A549 (cell line): ENCODE results near the gene SETD3. TPM values are rescaled to one million over a fixed set of nuclear protein-coding genes. Genes with fewer than 3 reads are reported as not detected.

Experiments
- ATAC-seq, 2 experiments: fragments of 200-7000 bp in 1 of 2; fragments of >200 bp in 1 of 2; cut with Nextera tagmentation in 1 of 2; cut with Tn5 transposase in 1 of 2; 3 replicates each; pipeline versions ENCODE4 v1.8.0 to v1.9.1; 2018 to 2020; ENCODE audit warnings: mild to moderate bottlenecking in 1 of 2, moderate library complexity in 1 of 2
- CTCF ChIA-PET: fragments of 300-600 bp; sonication (Branson Sonifier 250); formaldehyde crosslinking; extraction: SDS; loops from one replicate; lab custom pipeline; 2021; ENCODE audit warnings: antibody characterized with exemption, inconsistent platforms; lab: Yijun Ruan, JAX
- POLR2A ChIA-PET: fragments of 350-600 bp; formaldehyde crosslinking; extraction: SDS; loops from one replicate; lab custom pipeline; 2021; ENCODE audit warnings: antibody characterized with exemption, inconsistent platforms; lab: Yijun Ruan, JAX
- DNase-seq, 2 experiments: peaks; one replicate each; pipeline versions ENCODE4 v3.0.0 to v3.0.0-alpha.2; 2011 to 2016; ENCODE audit warnings: low read depth in 1 of 2, low spot score in 1 of 2
- FAIRE-seq: peaks from 2 replicates; lab custom pipeline; 2011; peaks lifted over from hg19 to GRCh38; lab: Jason Lieb, UNC
- H3K27ac ChIP-seq, 2 experiments: fragments of >200 bp; sonication (Bioruptor Twin); formaldehyde crosslinking; 3 replicates each; pipeline ENCODE4 v1.5.1; 2016 to 2017
- H3K4me1 ChIP-seq: fragments of >200 bp; sonication (Bioruptor Twin); formaldehyde crosslinking; 3 replicates; pipeline ENCODE4 v1.6.1; 2016
- H3K4me2 ChIP-seq: fragments of >200 bp; sonication (Bioruptor Twin); formaldehyde crosslinking; 3 replicates; pipeline ENCODE4 v1.6.1; 2016
- H3K4me3 ChIP-seq: fragments of >200 bp; sonication (Bioruptor Twin); formaldehyde crosslinking; 3 replicates; pipeline ENCODE4 v1.5.1; 2016
- H3K9me3 ChIP-seq: fragments of >200 bp; sonication (Bioruptor Twin); formaldehyde crosslinking; 3 replicates; pipeline ENCODE4 v1.6.1; 2016
- ATOH8 ChIP-seq: fragments of 250-450 bp; sonication (Bioruptor Pico); IDR thresholded peaks from 2 replicates; pipeline ENCODE4 v1.5.0; 2020; ENCODE audit warnings: low read depth, mild to moderate bottlenecking, moderate library complexity
- CBX2 ChIP-seq: fragments of 200-600 bp; sonication (generic); IDR thresholded peaks from 2 replicates; pipeline ENCODE4 v1.6.1; 2016; ENCODE audit warnings: low read depth, mild to moderate bottlenecking, borderline replicate concordance
- CHD4 ChIP-seq: fragments of 200-600 bp; sonication (generic); IDR thresholded peaks from 2 replicates; pipeline ENCODE4 v1.6.1; 2016; ENCODE audit warnings: antibody characterized with exemption, mild to moderate bottlenecking, borderline replicate concordance
- EHF ChIP-seq: fragments of 250-450 bp; sonication (Bioruptor Pico); IDR thresholded peaks from 2 replicates; pipeline ENCODE4 v1.5.0; 2020; ENCODE audit warnings: mild to moderate bottlenecking
- EP300 ChIP-seq, 2 experiments: fragments of >200 bp; sonication (Bioruptor Twin); formaldehyde crosslinking; IDR thresholded peaks; 2 replicates in 1 of 2; 3 replicates in 1 of 2; pipeline ENCODE4 v1.6.1; 2016 to 2017
- FOSB ChIP-seq: fragments of 250-450 bp; sonication (Bioruptor Pico); IDR thresholded peaks from 2 replicates; pipeline ENCODE4 v1.5.0; 2020; ENCODE audit warnings: mild to moderate bottlenecking, moderate library complexity
- HOXB5 ChIP-seq: fragments of 250-450 bp; sonication (Bioruptor Pico); IDR thresholded peaks from 2 replicates; pipeline ENCODE4 v1.5.0; 2020; ENCODE audit warnings: mild to moderate bottlenecking, moderate library complexity
- JUN ChIP-seq, 2 experiments: fragments of >200 bp; sonication (Bioruptor Twin); formaldehyde crosslinking; IDR thresholded peaks; 2 replicates in 1 of 2; 3 replicates in 1 of 2; pipeline ENCODE4 v1.6.1; 2016 to 2017
- KDM1A ChIP-seq: fragments of 200-600 bp; sonication (generic); IDR thresholded peaks from 2 replicates; pipeline ENCODE4 v1.6.1; 2016; ENCODE audit warnings: low read depth, mild to moderate bottlenecking
- MAFK ChIP-seq: fragments of 450-650 bp; IDR thresholded peaks from 2 replicates; pipeline ENCODE4 v1.6.1; 2014; ENCODE audit not compliant: partially characterized antibody
- MAZ ChIP-seq: fragments of 150-350 bp; IDR thresholded peaks from 2 replicates; pipeline ENCODE4 v1.6.1; 2014; ENCODE audit warnings: antibody characterized with exemption, low read depth, low read length, borderline replicate concordance
- NPAS2 ChIP-seq: fragments of 250-450 bp; sonication (Bioruptor Pico); IDR thresholded peaks from 2 replicates; pipeline ENCODE4 v1.8.0; 2022; ENCODE audit warnings: mild to moderate bottlenecking, moderate library complexity, borderline replicate concordance
- NR3C1 ChIP-seq: fragments of >200 bp; sonication (Bioruptor Twin); formaldehyde crosslinking; IDR thresholded peaks from 3 replicates; pipeline ENCODE4 v1.6.1; 2017
- RAD21 ChIP-seq, 2 experiments: fragments of >200 bp in 1 of 2; sonication (Bioruptor Twin) in 1 of 2; formaldehyde crosslinking in 1 of 2; IDR thresholded peaks in 1 of 2; conservative IDR thresholded peaks in 1 of 2; 2 replicates in 1 of 2; 3 replicates in 1 of 2; pipeline ENCODE4 v1.6.1; 2012 to 2018; ENCODE audit warnings: inconsistent platforms in 1 of 2
- RARB ChIP-seq: fragments of 250-450 bp; sonication (Bioruptor Pico); IDR thresholded peaks from 2 replicates; pipeline ENCODE4 v1.8.0; 2021; ENCODE audit warnings: mild to moderate bottlenecking, moderate library complexity
- RFX5 ChIP-seq: fragments of 450-650 bp; IDR thresholded peaks from 2 replicates; pipeline ENCODE4 v1.7.1; 2014; ENCODE audit warnings: antibody characterized with exemption, mild to moderate bottlenecking, moderate library complexity
- SREBF2 ChIP-seq: fragments of 450-650 bp; IDR thresholded peaks from 2 replicates; pipeline ENCODE4 v1.6.1; 2014; ENCODE audit warnings: mild to moderate bottlenecking, moderate library complexity
- TFCP2L1 ChIP-seq: fragments of 250-450 bp; sonication (Bioruptor Pico); IDR thresholded peaks from 2 replicates; pipeline ENCODE4 v1.5.0; 2021; ENCODE audit warnings: mild to moderate bottlenecking
- ZFP36 ChIP-seq: fragments of 450-650 bp; IDR thresholded peaks from 2 replicates; pipeline ENCODE4 v1.6.1; 2014; ENCODE audit warnings: borderline replicate concordance; ENCODE audit not compliant: partially characterized antibody
- ZNF302 ChIP-seq: fragments of 250-450 bp; sonication (Bioruptor Pico); IDR thresholded peaks from 2 replicates; pipeline ENCODE4 v1.9.0; 2021; ENCODE audit warnings: inconsistent platforms, mild to moderate bottlenecking, moderate library complexity
- ZSCAN20 ChIP-seq: fragments of 250-450 bp; sonication (Bioruptor Pico); IDR thresholded peaks from 2 replicates; pipeline ENCODE4 v1.8.0; 2022; ENCODE audit warnings: mild to moderate bottlenecking, moderate library complexity
- WGBS: methylation state at CpG from one replicate; pipeline ENCODE4 v1.1.6; 2017; ENCODE audit errors: missing lambda C conversion rate; 5-methylcytosine and 5-hydroxymethylcytosine counted together
- polyA plus RNA-seq, 4 experiments: library from polyadenylated mRNA; depleted of rRNA in 3 of 4; stranded (reverse); fragments of >200 nt; fragmentation: RNase III in 1 of 4; extraction: RNeasy Plus Mini Kit Qiagen cat#74134 plus additional on column Dnase treatment in 1 of 4; gene quantifications; 2 replicates in 3 of 4; 3 replicates in 1 of 4; pipeline ENCODE4 v1.2.3, GENCODE V29; 2011 to 2017
- TF ChIP-seq, protein P1 (sequence below): fragments of >200 bp; sonication (Bioruptor Twin); formaldehyde crosslinking; IDR thresholded peaks from 3 replicates; pipeline ENCODE4 v1.5.1; 2016

The SETD3 gene
- polyA plus RNA-seq, 2 of the 4 experiments (the other 2 are of a cell fraction): 43.1 to 59.7 TPM

DNA sequence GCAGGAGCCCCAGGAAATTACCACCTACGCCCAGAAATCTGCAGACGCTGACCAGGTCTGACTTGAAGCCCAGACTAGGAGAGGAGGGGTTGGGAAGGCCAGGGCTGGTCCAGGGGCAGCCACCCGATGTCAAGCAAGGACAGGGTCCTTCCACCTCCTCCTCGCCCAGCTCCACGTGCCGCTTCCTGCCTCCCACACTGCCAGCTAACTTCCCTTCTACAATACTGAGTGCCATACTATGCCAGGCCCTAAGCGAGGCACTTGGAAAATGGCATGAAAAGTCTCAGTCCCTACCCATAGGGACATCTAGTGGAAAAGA lies 71.7 kb downstream of the SETD3 start:
- Histone ChIP-seq H3K4me1 (no peaks in the 10 kb centered on the region), H3K4me2 (no peak overlapping the region), H3K9me3 (no peaks in the 10 kb centered on the region)
- WGBS: 93% methylated on average over 7 of the region's 7 CpGs
- POLR2A ChIA-PET: no interaction called here
- DNase-seq: no peak
- TF ChIP-seq SREBF2 (no peak), NPAS2 (CRISPR knock-in tag) (no peak), MAFK (no peak)
- TF ChIP-seq, all 56 proteins: peak for 0
- Histone ChIP-seq H3K4me3 (no peak overlapping the region), H3K27ac (no peak overlapping the region)
- CTCF ChIA-PET: interaction anchor here (1.0 to 2.6 kb wide), 4 partner anchors 10 to 89 kb away, joined by 3 to 21 read pairs (median 12); no protein-coding TSS in a partner anchor
- ATAC-seq (no peak), FAIRE-seq (no peak)

- no peak overlapping the region for H3K4me3 ChIP-seq
- H3K9me3 ChIP-seq: no peaks in the 10 kb centered on the region
- CTCF ChIA-PET: interaction anchor here (1.0 to 2.6 kb wide), 6 partner anchors 8 to 89 kb away, joined by 3 to 21 read pairs (median 12); no protein-coding TSS in a partner anchor
- ATAC-seq (no peak), FAIRE-seq (no peak), DNase-seq (no peak)
- TF ChIP-seq, protein P1, sequence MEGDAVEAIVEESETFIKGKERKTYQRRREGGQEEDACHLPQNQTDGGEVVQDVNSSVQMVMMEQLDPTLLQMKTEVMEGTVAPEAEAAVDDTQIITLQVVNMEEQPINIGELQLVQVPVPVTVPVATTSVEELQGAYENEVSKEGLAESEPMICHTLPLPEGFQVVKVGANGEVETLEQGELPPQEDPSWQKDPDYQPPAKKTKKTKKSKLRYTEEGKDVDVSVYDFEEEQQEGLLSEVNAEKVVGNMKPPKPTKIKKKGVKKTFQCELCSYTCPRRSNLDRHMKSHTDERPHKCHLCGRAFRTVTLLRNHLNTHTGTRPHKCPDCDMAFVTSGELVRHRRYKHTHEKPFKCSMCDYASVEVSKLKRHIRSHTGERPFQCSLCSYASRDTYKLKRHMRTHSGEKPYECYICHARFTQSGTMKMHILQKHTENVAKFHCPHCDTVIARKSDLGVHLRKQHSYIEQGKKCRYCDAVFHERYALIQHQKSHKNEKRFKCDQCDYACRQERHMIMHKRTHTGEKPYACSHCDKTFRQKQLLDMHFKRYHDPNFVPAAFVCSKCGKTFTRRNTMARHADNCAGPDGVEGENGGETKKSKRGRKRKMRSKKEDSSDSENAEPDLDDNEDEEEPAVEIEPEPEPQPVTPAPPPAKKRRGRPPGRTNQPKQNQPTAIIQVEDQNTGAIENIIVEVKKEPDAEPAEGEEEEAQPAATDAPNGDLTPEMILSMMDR: no peak
- no peak for TF ChIP-seq CBX2
- no peak for TF ChIP-seq ATOH8 (CRISPR knock-in tag)
- POLR2A ChIA-PET: no interaction called here
- no peak overlapping the region for H3K27ac ChIP-seq
- WGBS: 90% methylated on average over 8 of the region's 8 CpGs
- no peak overlapping the region for H3K4me2 ChIP-seq
- H3K4me1 ChIP-seq: no peaks in the 10 kb centered on the region
These were observed 72.2 kb downstream of the SETD3 start for GRCh38 chr14:99408286-99408970.

GRCh38 chr14:99407416-99407815 lies 73.2 kb downstream of the SETD3 start:
- ATAC-seq (no peak), FAIRE-seq (no peak), DNase-seq (no peak)
- 96% methylated on average over 11 of the region's 11 CpGs for WGBS
- Histone ChIP-seq H3K4me2 (no peak overlapping the region), H3K27ac (no peak overlapping the region), H3K4me1 (no peaks in the 10 kb centered on the region), H3K4me3 (no peak overlapping the region), H3K9me3 (no peaks in the 10 kb centered on the region)
- ChIA-PET POLR2A (no interaction called here), CTCF (interaction anchor here (1.0 to 2.6 kb wide), 7 partner anchors 9 to 88 kb away, joined by 3 to 21 read pairs (median 10); no protein-coding TSS in a partner anchor)
- no peak for TF ChIP-seq HOXB5
- TF ChIP-seq MAZ: no peak
- TF ChIP-seq NR3C1: no peak
- TF ChIP-seq JUN (IDR thresholded peaks at IDR 0.05): no peak
- no peak for TF ChIP-seq KDM1A
- no peak for TF ChIP-seq RARB (CRISPR knock-in tag)
- TF ChIP-seq TFCP2L1: no peak
- TF ChIP-seq RAD21 (conservative IDR thresholded peaks at IDR 0.05 in 1 of 2, IDR thresholded peaks at IDR 0.05 in 1 of 2): no peak
- no peak for TF ChIP-seq ZSCAN20 (CRISPR knock-in tag)
- no peak for TF ChIP-seq SREBF2
- no peak for TF ChIP-seq ZFP36
- no peak for TF ChIP-seq ZNF302
- TF ChIP-seq EHF: no peak
- TF ChIP-seq, protein P1: no peak
- TF ChIP-seq EP300 (IDR thresholded peaks at IDR 0.05): no peak
- TF ChIP-seq CHD4: no peak
- TF ChIP-seq FOSB (CRISPR knock-in tag): no peak
- no peak for TF ChIP-seq RFX5
